Stomach (tissue), 4 donors: Measurements from ENCODE around the gene TMEM221.

ENCODE experiments used
- POLR2A ChIP-seq, 4 donors: fragments of 450-650 bp; IDR thresholded peaks; one replicate each; pipeline ENCODE4 v1.6.1; 2016; ENCODE audit warnings: antibody characterized with exemption in 4 of 4, control low read depth in 2 of 4, mild to moderate bottlenecking in 1 of 4, moderate library complexity in 1 of 4
- TF ChIP-seq, protein P1 (sequence below), 7 experiments: fragments of 450-650 bp in 4 of 7; fragments of 200-600 bp in 3 of 7; sonication (generic) in 3 of 7; IDR thresholded peaks; one replicate each; pipeline ENCODE4 v1.5.1; 2016 to 2019; ENCODE audit warnings: antibody characterized with exemption in 7 of 7, control low read depth in 2 of 7, mild to moderate bottlenecking in 1 of 7

DNA sequence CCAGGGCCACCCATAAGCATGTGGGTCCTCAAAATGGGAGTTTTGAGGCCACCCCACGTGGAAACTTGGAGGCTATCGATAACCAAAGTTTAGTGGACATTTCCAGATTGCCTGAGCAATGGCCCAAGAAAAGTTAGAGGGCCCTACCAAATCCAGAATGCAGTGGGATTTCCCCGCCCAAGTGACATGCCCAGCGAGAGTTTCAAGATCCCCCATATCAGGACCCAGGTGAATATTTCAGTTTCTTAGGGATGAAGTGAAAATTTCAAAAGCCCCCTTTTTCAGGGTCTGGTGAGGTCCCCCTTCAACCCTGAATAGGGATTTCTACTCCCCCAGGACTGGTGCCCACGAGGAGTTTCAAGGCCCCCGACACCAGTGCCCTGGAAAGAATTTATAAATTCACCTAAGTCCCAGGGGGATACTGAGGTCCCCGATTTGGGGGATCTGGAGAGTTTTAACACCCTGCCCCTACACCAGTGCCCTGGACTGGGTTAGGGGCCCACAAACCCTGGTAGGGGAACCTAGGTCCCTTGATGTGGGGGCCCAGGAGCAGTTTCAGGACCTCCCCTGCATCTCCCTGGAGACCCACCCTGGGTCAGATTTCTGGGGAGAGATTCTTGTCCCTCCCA, 43.7 kb downstream of the TMEM221 start:
- no peak for TF ChIP-seq POLR2A (IDR thresholded peaks at IDR 0.05)
- TF ChIP-seq, protein P1, sequence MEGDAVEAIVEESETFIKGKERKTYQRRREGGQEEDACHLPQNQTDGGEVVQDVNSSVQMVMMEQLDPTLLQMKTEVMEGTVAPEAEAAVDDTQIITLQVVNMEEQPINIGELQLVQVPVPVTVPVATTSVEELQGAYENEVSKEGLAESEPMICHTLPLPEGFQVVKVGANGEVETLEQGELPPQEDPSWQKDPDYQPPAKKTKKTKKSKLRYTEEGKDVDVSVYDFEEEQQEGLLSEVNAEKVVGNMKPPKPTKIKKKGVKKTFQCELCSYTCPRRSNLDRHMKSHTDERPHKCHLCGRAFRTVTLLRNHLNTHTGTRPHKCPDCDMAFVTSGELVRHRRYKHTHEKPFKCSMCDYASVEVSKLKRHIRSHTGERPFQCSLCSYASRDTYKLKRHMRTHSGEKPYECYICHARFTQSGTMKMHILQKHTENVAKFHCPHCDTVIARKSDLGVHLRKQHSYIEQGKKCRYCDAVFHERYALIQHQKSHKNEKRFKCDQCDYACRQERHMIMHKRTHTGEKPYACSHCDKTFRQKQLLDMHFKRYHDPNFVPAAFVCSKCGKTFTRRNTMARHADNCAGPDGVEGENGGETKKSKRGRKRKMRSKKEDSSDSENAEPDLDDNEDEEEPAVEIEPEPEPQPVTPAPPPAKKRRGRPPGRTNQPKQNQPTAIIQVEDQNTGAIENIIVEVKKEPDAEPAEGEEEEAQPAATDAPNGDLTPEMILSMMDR (IDR thresholded peaks at IDR 0.05): no peak
